GM12878 (cell line): ENCODE measurements around the gene FBXL15.

Experiments used
- ATF2 ChIP-seq: IDR thresholded peaks from 2 replicates; pipeline ENCODE4 v1.6.1; 2012; ENCODE audit warnings: low read length, inconsistent platforms
- BRCA1 ChIP-seq: IDR thresholded peaks from 2 replicates; pipeline ENCODE4 v1.6.1; 2011; ENCODE audit warnings: low read depth, low read length, improper control_type of control experiment
- CEBPB ChIP-seq, 2 experiments: fragments of 150-350 bp in 1 of 2; IDR thresholded peaks; 2 replicates each; pipeline ENCODE4 v1.6.1; 2012 to 2014; ENCODE audit warnings: low read depth in 2 of 2, low read length in 2 of 2, borderline replicate concordance in 1 of 2, inconsistent platforms in 1 of 2
- CTCF ChIP-seq, 3 experiments: IDR thresholded peaks in 2 of 3; conservative IDR thresholded peaks in 1 of 3; 2 replicates each; pipeline ENCODE4 v1.5.1; 2011; ENCODE audit warnings: low read depth in 3 of 3, low read length in 3 of 3, mild to moderate bottlenecking in 3 of 3, control low read depth in 2 of 3, moderate library complexity in 2 of 3, inconsistent platforms in 1 of 3, mixed read lengths in 1 of 3; ENCODE audit not compliant: control insufficient read depth in 2 of 3, insufficient read depth in 1 of 3; ENCODE audit errors: extremely low read depth in 1 of 3
- EGR1 ChIP-seq, 2 experiments: IDR thresholded peaks; 1 replicate in 1 of 2; 2 replicates in 1 of 2; pipeline ENCODE4 v1.6.1; 2011 to 2012; ENCODE audit warnings: low read depth in 2 of 2, low read length in 2 of 2, borderline replicate concordance in 1 of 2, mild to moderate bottlenecking in 1 of 2, moderate library complexity in 1 of 2
- JUNB ChIP-seq: IDR thresholded peaks from 2 replicates; pipeline ENCODE4 v1.6.1; 2016; ENCODE audit warnings: antibody characterized with exemption, mild to moderate bottlenecking
- POLR2A ChIP-seq: IDR thresholded peaks from 2 replicates; pipeline ENCODE4 v1.6.1; 2011; ENCODE audit warnings: low read depth, mild to moderate bottlenecking, low read length
- POU2F2 ChIP-seq: IDR thresholded peaks from 3 replicates; pipeline ENCODE4 v1.6.1; 2011; ENCODE audit warnings: low read depth, mild to moderate bottlenecking, low read length, borderline replicate concordance
- STAT3 ChIP-seq: IDR thresholded peaks from 2 replicates; pipeline ENCODE4 v1.6.1; 2011; ENCODE audit warnings: low read depth, low read length, improper control_type of control experiment
- YY1 ChIP-seq: IDR thresholded peaks from 2 replicates; pipeline ENCODE4 v1.6.1; 2011; ENCODE audit warnings: low read depth, mild to moderate bottlenecking, low read length
- ZNF274 ChIP-seq: IDR thresholded peaks from one replicate; pipeline ENCODE4 v1.8.0; 2011; ENCODE audit not compliant: insufficient read length, insufficient read depth

- TF ChIP-seq JUNB (no peak), CTCF (IDR thresholded peaks at IDR 0.05 in 2 of 3, conservative IDR thresholded peaks at IDR 0.05 in 1 of 3; ENCODE audit: control insufficient read depth in 2 of 3, extremely low read depth in 1 of 3, insufficient read depth in 1 of 3, low read depth in 3 of 3, low read length in 3 of 3) (no peak), POLR2A (no peak), STAT3 (no peak), EGR1 (IDR thresholded peaks at IDR 0.05; ENCODE audit: borderline replicate concordance in 1 of 2, low read depth in 2 of 2, low read length in 2 of 2) (no peak), CEBPB (IDR thresholded peaks at IDR 0.05; ENCODE audit: borderline replicate concordance in 1 of 2, low read depth in 2 of 2, low read length in 2 of 2) (no peak), YY1 (no peak), BRCA1 (no peak), ATF2 (no peak), POU2F2 (no peak), ZNF274 (no peak)
Observed at GRCh38 chr10:102429468-102429867, 8.8 kb downstream of the FBXL15 start.
